Kidney epithelial cell (primary cell): ENCODE measurements around the gene UPP1. TPM values are rescaled to one million over a fixed set of nuclear protein-coding genes. Genes with fewer than 3 reads are reported as not detected.

Experiments used
- DNase-seq: peaks from one replicate; pipeline ENCODE4 v3.0.0-alpha.2; 2010; ENCODE audit warnings: low read depth
- H3K27me3 ChIP-seq: 2 replicates; pipeline ENCODE4 v1.6.0; 2011; ENCODE audit warnings: low read length; ENCODE audit not compliant: control insufficient read depth, insufficient read depth
- H3K36me3 ChIP-seq: 2 replicates; pipeline ENCODE4 v1.5.1; 2011; ENCODE audit warnings: low read length; ENCODE audit not compliant: control insufficient read depth, insufficient read depth
- H3K4me3 ChIP-seq: 2 replicates; pipeline ENCODE4 v1.5.1; 2011; ENCODE audit warnings: low read depth, mild to moderate bottlenecking, control low read depth, low read length
- total RNA-seq: library from RNA; depleted of rRNA; stranded (reverse); fragments of >200 nt; gene quantifications from 2 replicates; pipeline ENCODE4 v1.2.3, GENCODE V29; 2015
- TF ChIP-seq, protein P1 (sequence below): IDR thresholded peaks from 2 replicates; pipeline ENCODE4 v1.5.1; 2011; ENCODE audit warnings: mild to moderate bottlenecking, moderate library complexity, low read length, control low read depth, inconsistent platforms; ENCODE audit not compliant: insufficient read depth, poor library complexity, severe bottlenecking

Gene UPP1
- total RNA-seq, 1 donor from 2014 or later: 421 TPM

DNA sequence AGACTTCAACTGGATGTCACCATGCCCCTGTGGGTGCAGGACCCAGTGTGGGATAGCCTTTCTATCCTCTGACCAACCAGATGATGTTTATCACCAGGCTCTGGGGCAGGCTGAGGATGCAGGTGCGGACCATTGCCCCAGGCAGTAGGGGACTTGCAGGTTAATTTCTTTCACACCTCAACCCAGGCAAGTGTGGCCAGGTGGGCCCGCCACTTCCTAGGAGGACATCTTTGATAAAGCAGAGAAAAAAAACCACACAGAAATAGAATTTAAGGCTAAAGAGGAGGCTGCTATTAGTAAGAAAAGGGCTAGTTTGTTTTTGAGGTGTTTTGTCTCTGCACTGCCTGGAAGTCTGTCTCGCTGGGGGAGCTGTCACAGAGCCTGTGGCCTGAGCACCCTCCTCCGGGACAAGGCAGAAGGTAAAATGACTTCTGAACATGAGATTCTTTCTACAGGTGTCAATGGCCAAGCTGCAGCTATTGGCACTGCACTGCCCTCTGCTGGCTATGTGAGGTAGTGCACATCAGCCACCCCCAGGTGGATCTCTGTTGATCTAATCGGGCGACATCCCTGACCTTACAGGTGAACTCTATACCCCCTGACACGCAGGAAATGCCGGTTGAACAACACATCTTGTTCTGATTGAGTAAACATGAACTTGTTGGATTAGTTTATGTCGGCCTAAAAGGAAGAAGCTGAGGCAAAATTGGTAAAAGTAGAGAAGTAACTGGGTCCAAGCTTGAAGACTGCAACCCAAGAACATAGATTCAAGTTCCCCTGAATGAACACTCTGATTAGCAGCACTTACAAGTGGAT is 21.0 kb downstream of the UPP1 start:
- no peak overlapping the region for H3K4me3 ChIP-seq
- no peaks in the 10 kb centered on the region for H3K27me3 ChIP-seq
- TF ChIP-seq, protein P1, sequence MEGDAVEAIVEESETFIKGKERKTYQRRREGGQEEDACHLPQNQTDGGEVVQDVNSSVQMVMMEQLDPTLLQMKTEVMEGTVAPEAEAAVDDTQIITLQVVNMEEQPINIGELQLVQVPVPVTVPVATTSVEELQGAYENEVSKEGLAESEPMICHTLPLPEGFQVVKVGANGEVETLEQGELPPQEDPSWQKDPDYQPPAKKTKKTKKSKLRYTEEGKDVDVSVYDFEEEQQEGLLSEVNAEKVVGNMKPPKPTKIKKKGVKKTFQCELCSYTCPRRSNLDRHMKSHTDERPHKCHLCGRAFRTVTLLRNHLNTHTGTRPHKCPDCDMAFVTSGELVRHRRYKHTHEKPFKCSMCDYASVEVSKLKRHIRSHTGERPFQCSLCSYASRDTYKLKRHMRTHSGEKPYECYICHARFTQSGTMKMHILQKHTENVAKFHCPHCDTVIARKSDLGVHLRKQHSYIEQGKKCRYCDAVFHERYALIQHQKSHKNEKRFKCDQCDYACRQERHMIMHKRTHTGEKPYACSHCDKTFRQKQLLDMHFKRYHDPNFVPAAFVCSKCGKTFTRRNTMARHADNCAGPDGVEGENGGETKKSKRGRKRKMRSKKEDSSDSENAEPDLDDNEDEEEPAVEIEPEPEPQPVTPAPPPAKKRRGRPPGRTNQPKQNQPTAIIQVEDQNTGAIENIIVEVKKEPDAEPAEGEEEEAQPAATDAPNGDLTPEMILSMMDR: peak; percentile 96
- H3K36me3 ChIP-seq: peaks cover 6% of the 10 kb centered on the region
- DNase-seq: no peak

DNA sequence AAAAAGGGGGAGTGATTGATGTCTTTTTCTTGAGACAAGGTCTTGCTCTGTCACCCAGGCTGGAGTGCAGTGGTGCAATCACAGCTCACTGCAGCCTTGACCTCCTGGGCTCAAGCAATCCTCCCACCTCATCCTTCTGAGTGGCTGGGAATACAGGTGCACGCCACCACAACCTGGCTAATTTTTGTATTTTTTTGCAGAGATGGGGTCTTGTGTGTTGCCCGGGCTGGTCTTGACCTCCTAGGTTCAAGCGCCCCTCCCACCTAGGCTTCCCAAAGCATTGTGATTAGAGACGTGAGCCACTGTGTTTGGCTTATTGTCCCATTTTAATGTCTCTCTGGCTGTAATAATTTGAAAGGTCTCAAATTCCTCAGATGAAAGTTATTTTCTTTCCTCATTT is 21.8 kb downstream of the UPP1 start:
- TF ChIP-seq, protein P1: no peak
- no peak overlapping the region for H3K4me3 ChIP-seq
- H3K27me3 ChIP-seq: no peaks in the 10 kb centered on the region

DNA sequence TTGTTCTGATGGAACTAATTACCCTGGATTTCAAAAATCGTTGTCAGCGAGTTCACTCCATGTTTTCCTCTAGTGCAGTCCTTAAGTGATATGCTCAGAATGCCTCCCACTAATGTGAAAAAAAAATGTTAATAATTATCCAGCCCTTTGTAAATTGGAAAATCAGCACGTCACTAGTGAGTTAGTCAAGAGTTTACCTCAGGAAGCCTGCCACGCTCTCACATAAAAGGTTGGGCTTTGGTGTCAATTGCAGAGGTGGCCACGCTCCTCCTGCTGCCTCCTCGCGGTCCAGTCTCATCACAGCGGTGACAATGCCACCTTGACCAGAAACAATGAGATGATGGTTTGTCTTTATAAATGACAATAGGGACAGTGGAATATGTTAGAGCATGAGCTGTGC is 22.5 kb downstream of the UPP1 start:
- TF ChIP-seq, protein P1: no peak

More for the DNA sequence above, 21.8 kb downstream of the UPP1 start:
- no peak for DNase-seq
- H3K36me3 ChIP-seq: peaks cover 6% of the 10 kb centered on the region

DNA sequence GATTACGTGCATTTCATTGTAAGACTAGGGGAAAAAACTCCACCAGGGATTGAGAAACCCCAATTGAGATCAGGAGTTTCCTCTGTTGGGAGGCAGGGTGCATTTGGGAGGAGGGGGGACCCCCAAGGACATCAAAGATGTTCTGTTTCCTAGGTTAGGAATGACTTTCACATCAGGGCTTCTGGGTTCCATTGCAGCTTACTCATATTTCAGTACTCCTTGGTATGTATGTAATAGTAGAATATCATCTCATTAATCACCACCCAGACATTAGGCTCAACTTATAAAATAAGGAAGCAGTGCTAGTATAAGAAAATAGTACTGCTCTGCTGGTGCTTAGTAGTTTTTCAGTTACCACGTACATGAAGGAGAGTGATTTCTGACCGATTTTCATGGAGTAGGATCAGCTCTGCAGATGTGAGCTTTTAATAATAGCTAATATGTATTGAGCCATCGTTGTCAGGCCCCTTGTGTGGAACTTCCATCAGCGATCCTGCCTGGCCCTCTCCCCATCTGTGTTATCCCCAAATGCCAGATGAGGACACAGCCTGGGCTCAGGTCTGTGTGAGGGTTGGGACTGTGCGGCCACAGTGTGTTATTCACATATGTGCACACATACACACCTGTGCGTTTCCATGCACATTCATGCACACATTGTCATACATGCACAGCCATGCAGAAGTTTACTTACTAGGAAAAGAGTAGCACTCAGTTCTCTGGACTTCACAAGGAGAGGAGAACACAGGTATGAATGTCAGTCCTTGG is 23.5 kb downstream of the UPP1 start:
- peaks cover 3% of the 10 kb centered on the region for H3K36me3 ChIP-seq
- H3K27me3 ChIP-seq: no peaks in the 10 kb centered on the region
- DNase-seq: no peak
- no peak overlapping the region for H3K4me3 ChIP-seq
- TF ChIP-seq, protein P1: no peak

More for the DNA sequence above, 22.5 kb downstream of the UPP1 start:
- no peak overlapping the region for H3K4me3 ChIP-seq
- no peaks in the 10 kb centered on the region for H3K27me3 ChIP-seq
- DNase-seq: no peak
- H3K36me3 ChIP-seq: peaks cover 6% of the 10 kb centered on the region

DNA sequence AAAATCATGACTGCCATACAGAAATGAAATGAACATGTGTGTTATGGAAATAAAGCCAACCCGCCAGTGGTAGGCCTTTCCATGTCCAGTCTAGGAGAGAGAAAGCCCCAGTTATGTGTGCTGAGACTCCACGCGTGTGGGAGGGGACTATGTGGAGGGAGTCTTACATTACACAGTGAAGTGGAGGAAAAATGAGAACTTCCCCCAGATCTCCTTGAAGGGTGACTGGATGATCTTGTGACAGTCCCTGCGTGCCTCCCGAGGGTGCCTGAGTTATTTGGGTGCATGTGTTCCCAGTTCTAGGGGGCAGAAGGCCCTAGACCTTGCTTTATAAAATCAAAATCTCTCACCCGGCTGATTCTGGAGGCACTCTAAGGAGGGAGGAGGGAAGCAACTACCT is 24.2 kb downstream of the UPP1 start:
- TF ChIP-seq, protein P1: no peak
- Histone ChIP-seq H3K36me3 (peaks cover 3% of the 10 kb centered on the region), H3K4me3 (no peak overlapping the region), H3K27me3 (no peaks in the 10 kb centered on the region)
- no peak for DNase-seq
